Middle frontal gyrus (tissue), 1 donor: ENCODE results near the gene HSPA4L.

Experiments
- DNase-seq: peaks from one replicate; pipeline ENCODE4 v3.0.0-alpha.2; 2015; ENCODE audit warnings: low spot score; ENCODE audit errors: extremely low spot score

The HSPA4L gene

DNA sequence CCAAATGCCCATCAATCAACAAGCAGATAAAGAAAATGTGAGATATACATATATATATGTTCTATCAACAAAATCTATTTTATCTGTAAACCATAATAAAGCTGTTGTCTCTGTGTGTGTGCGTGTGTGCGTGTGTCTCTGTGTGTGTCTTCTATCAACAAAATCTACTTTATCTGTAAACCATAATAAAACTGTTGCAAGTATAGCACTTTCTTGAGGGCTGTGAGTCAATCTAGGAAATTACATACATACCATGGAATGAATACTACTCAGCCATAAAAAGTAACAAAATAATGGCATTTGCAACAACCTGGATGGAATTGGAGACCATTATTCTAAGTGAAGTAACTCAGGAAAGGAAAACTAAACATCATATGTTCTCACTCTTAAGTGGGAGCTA, 86.1 kb downstream of the HSPA4L start:
- DNase-seq: no peak

DNA sequence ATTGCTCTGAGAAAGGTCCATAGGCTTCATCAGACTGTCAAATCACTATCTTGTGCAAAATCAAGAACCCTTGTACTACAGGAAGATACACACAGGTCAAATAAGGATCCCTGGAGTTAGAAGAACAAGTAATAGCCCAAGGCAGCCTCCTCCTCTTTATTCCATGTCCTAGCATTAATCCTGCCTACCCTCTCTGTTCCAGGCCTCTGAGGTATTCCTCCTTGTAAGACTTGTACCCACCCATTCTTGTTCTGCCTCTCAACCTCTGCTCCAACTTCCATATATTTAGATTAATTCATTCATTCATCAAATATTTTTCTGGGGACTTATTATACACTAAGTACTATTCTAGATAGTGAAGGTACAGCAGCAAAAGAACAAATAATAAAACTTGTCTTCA, 88.2 kb downstream of the HSPA4L start:
- no peak for DNase-seq

DNA sequence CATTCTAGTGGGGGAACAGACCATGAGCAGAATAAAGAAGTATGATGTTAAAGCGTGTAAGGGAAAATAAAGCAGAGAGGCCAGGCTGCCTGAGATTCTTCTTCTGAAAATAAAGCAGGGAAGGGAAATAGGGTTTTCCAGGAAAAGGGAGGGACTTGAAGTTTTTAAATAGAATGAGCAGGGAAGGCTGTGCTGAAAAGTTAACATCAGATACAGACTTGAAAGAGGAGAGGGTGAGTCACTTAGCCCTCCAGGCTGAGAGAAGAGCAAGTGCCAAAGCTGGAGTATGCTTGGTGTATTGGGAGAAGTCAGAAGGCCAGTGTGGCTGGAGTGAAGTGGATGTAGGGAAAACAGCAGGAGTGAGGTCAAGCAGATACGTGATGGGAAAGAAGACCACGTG, 88.6 kb downstream of the HSPA4L start:
- DNase-seq: no peak

DNA sequence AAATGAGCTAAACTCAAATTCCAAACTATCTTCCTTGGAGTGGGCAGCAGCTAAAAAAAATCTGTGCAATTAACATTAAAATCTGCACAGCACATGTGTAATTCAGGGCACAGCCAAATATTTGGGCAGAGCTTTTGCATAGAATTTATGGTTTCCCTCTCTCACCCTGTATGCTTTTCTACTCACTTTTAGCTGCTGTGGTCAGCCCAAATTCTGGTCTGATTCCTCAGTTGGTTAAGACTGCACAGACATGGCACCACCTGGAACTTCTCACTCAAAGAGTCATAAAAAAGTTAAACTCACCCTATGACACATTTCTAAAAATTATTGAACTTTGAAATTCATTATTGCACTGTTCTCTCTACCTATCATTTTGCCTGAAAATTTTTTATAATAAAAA, 93.7 kb downstream of the HSPA4L start:
- DNase-seq: no peak

DNA sequence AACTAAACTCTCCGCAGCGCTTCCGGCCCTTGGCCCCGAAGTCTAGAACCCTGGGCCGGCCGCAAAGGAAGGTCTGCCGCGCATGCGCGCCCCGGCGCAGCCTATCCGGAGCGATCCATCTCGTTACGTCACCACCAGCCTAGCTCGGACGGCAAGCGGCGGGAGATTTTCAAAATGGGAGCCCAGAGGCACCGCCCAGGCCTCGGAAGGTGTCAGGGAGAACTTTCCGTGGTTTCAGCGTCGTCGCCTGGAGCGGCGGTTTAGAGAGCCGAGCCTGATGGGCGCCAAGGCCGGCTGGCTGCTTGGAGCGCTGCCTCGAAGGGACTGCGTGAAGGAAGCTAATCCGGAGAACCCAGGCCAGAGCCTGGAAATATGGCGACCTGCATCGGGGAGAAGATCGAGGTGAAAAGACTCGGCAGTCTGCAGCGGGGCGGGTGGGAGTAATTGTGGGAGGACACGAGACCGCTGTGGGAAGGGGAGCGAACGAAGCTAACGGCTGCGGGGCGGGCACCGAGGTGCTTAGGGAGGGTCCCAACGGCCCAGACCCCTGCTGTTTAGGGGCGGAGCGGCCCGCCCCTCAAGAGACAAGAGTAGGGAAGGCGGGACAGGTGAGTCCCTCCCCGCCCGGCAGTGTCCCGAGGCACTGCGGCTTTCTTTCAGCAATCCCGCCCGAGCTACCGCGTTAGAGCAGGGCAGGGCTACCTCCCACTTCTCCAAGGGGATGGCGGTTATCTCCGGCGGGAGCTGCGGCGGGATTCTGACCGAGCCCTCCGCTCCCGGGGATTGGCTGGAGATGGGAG, 98.8 kb downstream of the HSPA4L start, which contains the start of gene PLK4:
Gene PLK4 (plus strand): TSS at position 131 of the 800 bp plus-strand sequence. CDS start 242 bp downstream, at position 373.
- peak; percentile 88 for DNase-seq

DNA sequence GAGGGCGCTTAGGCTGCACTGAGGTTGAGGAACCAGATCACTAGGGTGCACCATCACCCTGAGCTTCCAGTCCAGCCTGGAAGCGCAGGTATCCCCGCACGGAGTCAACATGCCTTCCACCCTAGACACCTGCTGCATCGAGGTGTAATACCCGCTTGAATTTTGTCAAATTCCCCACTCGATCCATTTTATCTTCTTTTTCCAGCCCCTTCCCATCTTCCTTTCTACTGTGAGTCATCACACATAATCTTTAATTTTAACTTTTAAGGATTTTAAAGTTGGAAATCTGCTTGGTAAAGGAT, 99.4 kb downstream of the HSPA4L start:
- DNase-seq: no peak

DNA sequence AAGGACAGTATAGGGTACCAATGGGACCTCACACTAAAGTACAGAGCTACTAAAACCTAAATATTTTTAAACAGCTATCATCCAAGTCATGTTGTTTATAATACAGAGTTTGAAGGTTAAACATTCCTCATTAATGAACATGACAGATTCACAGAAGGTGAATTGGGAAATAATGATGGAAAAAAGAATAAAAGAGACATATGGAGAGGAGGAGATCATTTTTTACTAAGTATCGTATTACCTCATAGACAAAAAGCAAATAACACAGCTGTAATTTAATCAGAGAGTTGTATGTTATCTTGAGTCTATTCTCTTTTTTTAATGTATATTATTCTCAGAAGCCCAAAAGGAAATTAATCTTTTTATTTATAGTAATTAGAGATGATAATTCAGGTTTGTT, 106.4 kb downstream of the HSPA4L start:
- no peak for DNase-seq

DNA sequence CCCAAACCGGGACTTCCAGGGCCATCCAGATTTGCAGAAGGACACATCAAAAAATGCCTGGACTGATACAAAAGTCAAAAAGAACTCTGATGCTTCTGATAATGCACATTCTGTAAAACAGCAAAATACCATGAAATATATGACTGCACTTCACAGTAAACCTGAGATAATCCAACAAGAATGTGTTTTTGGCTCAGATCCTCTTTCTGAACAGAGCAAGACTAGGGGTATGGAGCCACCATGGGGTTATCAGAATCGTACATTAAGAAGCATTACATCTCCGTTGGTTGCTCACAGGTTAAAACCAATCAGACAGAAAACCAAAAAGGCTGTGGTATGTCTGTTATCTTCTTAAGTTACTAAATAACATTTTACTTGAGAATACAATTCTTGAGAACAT, 107.8 kb downstream of the HSPA4L start:
- DNase-seq: no peak
